Measurements from ENCODE around the gene RTCB.

RTCB gene

GRCh38 chr22:32396746-32397145, 15.3 kb downstream of the RTCB start:
- no peak overlapping the region for H3K27ac ChIP-seq
- TF ChIP-seq ZFX (IDR thresholded peaks at IDR 0.05) = no peak
- TF ChIP-seq, protein P1, sequence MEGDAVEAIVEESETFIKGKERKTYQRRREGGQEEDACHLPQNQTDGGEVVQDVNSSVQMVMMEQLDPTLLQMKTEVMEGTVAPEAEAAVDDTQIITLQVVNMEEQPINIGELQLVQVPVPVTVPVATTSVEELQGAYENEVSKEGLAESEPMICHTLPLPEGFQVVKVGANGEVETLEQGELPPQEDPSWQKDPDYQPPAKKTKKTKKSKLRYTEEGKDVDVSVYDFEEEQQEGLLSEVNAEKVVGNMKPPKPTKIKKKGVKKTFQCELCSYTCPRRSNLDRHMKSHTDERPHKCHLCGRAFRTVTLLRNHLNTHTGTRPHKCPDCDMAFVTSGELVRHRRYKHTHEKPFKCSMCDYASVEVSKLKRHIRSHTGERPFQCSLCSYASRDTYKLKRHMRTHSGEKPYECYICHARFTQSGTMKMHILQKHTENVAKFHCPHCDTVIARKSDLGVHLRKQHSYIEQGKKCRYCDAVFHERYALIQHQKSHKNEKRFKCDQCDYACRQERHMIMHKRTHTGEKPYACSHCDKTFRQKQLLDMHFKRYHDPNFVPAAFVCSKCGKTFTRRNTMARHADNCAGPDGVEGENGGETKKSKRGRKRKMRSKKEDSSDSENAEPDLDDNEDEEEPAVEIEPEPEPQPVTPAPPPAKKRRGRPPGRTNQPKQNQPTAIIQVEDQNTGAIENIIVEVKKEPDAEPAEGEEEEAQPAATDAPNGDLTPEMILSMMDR (conservative IDR thresholded peaks at IDR 0.05) = no peak

DNA sequence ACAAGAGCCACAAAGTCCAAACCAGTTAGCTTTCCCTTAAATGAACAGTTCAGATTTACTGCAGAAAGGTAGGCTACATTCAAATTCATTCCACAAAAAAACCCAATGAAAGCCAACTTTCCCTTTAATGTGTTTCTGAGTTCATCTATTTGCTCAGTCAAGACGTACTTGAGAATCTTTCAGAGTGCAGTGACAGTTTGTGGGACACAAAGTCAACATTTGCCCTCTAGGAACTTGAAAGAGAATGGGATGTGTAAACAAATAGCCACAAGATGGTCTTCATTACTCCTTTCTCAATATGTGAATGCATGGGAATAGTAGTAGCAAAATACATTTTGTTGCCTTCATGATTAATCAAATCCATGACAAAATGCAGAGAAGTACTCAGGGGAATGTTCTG, 15.8 kb downstream of the RTCB start:
- no peak for TF ChIP-seq ZFX (IDR thresholded peaks at IDR 0.05)
- TF ChIP-seq, protein P1 (conservative IDR thresholded peaks at IDR 0.05) = no peak

DNA sequence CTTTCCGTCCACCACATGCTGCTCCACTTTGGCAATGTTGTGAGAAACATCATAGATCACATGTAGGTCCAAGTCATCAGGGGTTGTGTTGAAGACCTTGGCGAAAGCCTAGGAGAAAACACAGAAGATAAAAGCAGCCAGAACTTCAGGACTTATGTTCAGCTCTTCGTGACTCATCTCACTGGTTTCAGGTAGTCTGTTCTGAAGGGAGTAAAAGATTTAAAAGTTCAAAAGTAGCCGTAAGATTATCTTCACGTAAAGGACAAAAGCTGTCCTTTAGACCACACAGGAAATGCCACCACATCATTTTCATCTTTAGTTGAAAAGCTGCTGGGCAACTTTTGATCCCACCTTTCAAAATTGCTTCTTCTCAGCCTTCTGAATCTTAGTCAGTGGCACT, 16.9 kb downstream of the RTCB start:
- H3K27ac ChIP-seq = no peak overlapping the region
- TF ChIP-seq, protein P1 (conservative IDR thresholded peaks at IDR 0.05) = no peak
- TF ChIP-seq ZFX (IDR thresholded peaks at IDR 0.05) = no peak

More for the DNA sequence above, 15.8 kb downstream of the RTCB start:
- no peak overlapping the region for H3K27ac ChIP-seq

DNA sequence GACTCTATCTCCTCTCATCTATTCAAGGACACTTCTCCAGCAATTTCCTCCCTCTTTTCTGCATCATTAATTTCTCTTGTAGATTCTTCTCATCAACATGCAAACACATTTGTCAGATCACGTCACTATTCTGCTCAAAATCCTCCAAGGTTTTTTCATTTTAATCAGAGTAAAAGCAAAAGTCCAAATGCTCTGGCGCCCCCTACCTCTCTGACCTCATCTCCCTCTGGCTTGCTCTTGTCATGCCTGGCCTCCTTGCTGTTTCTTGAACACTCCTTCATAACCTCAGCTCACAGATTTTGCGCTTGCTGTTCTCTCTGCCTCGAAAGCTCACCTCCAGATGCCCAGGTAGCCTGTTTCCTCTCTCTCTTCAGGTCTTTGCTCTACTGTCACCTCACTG, 22.4 kb downstream of the RTCB start:
- H3K27ac ChIP-seq = no peak overlapping the region
- TF ChIP-seq ZFX (IDR thresholded peaks at IDR 0.05) = no peak
- TF ChIP-seq, protein P1 (conservative IDR thresholded peaks at IDR 0.05) = peak; percentile 54

GRCh38 chr22:32385681-32386080, 26.4 kb downstream of the RTCB start:
- TF ChIP-seq, protein P1 (conservative IDR thresholded peaks at IDR 0.05) = no peak
- TF ChIP-seq ZFX (IDR thresholded peaks at IDR 0.05) = no peak
- no peak overlapping the region for H3K27ac ChIP-seq

DNA sequence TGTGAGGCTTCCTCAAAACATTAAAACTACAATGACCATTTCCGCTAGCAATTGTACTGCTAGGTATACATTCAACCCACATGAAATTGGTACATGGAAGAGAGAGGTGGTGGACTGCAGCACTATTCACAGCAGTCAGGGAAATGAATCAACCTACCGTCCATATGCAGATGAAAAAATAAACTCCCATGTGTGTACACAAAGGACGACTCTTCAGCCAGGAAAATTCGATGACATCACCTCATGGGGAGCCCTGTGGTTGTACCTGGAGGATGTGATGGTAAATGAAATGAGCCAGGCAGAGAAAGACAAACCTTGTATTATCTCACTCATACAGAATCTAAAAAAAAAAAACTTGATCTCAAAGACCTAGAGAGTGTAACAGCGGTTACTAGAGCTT, 31.1 kb downstream of the RTCB start:
- H3K27ac ChIP-seq = no peak overlapping the region
- no peak for TF ChIP-seq ZFX (IDR thresholded peaks at IDR 0.05)
- TF ChIP-seq, protein P1 (conservative IDR thresholded peaks at IDR 0.05) = no peak

- TF ChIP-seq ZFX (IDR thresholded peaks at IDR 0.05) = no peak
- TF ChIP-seq, protein P1 (conservative IDR thresholded peaks at IDR 0.05) = peak; percentile 85
- no peak overlapping the region for H3K27ac ChIP-seq
Measured at GRCh38 chr22:32378707-32379272, 33.3 kb downstream of the RTCB start.
